Gastroesophageal sphincter (tissue), 3 donors: ENCODE measurements around the gene DCK.
"Not testable (repeated sequence)": the region's sequence is repeated elsewhere in the genome, so short reads cannot be mapped to it uniquely, and the experiment has no call there.

Source experiments
- EP300 ChIP-seq: sonication (generic); formaldehyde crosslinking; IDR thresholded peaks from one replicate; pipeline ENCODE4 v1.6.1; 2017; ENCODE audit warnings: antibody characterized with exemption, mild to moderate bottlenecking
- POLR2A ChIP-seq, 2 donors: fragments of 450-650 bp; IDR thresholded peaks; one replicate each; pipeline ENCODE4 v1.6.1; 2017; ENCODE audit warnings: antibody characterized with exemption in 2 of 2, mild to moderate bottlenecking in 2 of 2, moderate library complexity in 1 of 2
- POLR2AphosphoS5 ChIP-seq: sonication (generic); formaldehyde crosslinking; IDR thresholded peaks from one replicate; pipeline ENCODE4 v1.6.1; 2017; ENCODE audit warnings: antibody characterized with exemption
- TF ChIP-seq, protein P1 (sequence below), 4 experiments: fragments of 200-600 bp in 2 of 4; fragments of 450-650 bp in 2 of 4; sonication (generic) in 1 of 4; IDR thresholded peaks; one replicate each; pipeline ENCODE4 v1.5.1; 2017 to 2019; ENCODE audit warnings: antibody characterized with exemption in 4 of 4, mild to moderate bottlenecking in 2 of 4, moderate library complexity in 2 of 4

DNA sequence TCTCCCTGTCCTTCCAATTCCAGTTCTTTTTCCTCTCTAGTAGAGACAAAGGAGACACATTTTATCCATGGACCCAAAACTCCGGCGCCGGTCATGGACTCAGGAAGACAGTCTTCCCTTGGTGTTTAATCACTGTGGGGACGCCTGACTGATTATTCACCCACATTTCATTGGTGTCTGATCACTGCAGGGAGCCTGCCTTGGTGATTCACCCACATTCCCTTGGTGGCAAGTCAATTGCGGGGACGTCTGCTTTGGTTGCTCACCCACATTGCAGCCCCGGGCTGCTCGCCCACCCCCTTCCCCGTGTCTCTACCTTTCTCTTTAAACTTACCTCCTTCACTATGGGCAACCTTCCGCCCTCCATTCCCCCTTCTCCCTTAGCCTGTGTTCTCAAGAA lies 38.7 kb downstream of the DCK start:
- TF ChIP-seq, protein P1, sequence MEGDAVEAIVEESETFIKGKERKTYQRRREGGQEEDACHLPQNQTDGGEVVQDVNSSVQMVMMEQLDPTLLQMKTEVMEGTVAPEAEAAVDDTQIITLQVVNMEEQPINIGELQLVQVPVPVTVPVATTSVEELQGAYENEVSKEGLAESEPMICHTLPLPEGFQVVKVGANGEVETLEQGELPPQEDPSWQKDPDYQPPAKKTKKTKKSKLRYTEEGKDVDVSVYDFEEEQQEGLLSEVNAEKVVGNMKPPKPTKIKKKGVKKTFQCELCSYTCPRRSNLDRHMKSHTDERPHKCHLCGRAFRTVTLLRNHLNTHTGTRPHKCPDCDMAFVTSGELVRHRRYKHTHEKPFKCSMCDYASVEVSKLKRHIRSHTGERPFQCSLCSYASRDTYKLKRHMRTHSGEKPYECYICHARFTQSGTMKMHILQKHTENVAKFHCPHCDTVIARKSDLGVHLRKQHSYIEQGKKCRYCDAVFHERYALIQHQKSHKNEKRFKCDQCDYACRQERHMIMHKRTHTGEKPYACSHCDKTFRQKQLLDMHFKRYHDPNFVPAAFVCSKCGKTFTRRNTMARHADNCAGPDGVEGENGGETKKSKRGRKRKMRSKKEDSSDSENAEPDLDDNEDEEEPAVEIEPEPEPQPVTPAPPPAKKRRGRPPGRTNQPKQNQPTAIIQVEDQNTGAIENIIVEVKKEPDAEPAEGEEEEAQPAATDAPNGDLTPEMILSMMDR (IDR thresholded peaks at IDR 0.05), result not testable (repeated sequence)
- not testable (repeated sequence) for TF ChIP-seq POLR2A (IDR thresholded peaks at IDR 0.05); POLR2AphosphoS5; EP300
